ENCODE measurements around the gene WDR33.

- no peak for TF ChIP-seq GMEB2 (CRISPR knock-in tag; IDR thresholded peaks at IDR 0.05; ENCODE audit: low read depth)
- no peak for TF ChIP-seq CENPT (CRISPR knock-in tag; IDR thresholded peaks at IDR 0.05; ENCODE audit: low read depth)
- no peak for TF ChIP-seq RAD21 (CRISPR knock-in tag; IDR thresholded peaks at IDR 0.05)
- TF ChIP-seq ZNF775 (CRISPR knock-in tag; IDR thresholded peaks at IDR 0.05; ENCODE audit: borderline replicate concordance): no peak
- no peak for TF ChIP-seq USF2 (IDR thresholded peaks at IDR 0.05; ENCODE audit: low read depth, low read length)
- TF ChIP-seq USF2 (CRISPR knock-in tag; IDR thresholded peaks at IDR 0.05; ENCODE audit: borderline replicate concordance): no peak
- TF ChIP-seq ZC3H4 (CRISPR knock-in tag; IDR thresholded peaks at IDR 0.05; ENCODE audit: borderline replicate concordance): no peak
- TF ChIP-seq ZKSCAN8 (CRISPR knock-in tag; IDR thresholded peaks at IDR 0.05; ENCODE audit: borderline replicate concordance): no peak
- TF ChIP-seq POLR2A (IDR thresholded peaks at IDR 0.05; ENCODE audit: insufficient read depth in 1 of 2, low read depth in 2 of 2, low read length in 2 of 2): no peak
- no peak for TF ChIP-seq PATZ1 (CRISPR knock-in tag; IDR thresholded peaks at IDR 0.05)
- no peak for TF ChIP-seq CTCF (CRISPR knock-in tag; IDR thresholded peaks at IDR 0.05)
- TF ChIP-seq CHD4 (IDR thresholded peaks at IDR 0.05; ENCODE audit: borderline replicate concordance, low read length): no peak
Observed at GRCh38 chr2:127852388-127852787, 41.4 kb upstream of the WDR33 start.
